ENCODE data around the gene CHRD.

The CHRD gene

DNA sequence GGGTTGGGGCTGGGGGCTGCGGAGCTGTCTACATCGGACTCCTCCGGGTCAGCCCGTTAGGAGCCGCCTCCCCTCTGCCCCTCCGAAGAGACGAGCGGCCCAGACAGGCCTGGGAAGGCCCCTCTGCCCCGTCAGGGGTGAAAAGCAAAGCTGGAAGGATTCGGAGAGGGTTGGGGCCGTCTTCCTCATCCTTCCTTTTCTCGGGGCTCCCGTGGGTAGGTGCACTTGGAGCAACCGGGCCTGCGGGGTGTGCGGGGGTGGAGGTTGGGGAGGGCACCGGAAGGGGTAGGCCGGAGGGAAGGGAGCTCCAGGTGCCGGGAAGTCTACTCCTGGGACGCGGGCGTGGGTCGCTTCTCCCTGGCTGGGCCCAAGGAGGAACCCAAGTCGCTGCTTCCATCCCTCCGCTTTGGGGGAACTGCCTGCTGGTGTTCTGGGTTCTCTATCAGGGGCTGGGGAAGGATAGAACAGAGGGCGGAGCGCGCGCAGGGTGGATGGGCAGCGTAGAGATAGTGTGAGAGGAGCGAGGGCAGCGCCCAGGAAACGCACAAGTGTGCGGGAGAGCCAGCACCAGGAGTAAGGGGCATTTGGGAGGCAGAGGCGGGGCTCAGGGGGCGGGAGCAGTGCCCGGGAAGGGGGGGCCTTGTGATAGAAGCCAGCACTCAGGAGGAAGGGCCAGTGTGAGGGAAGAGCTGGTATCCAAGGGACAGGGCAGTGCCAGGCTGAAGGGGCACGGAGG is 17.8 kb upstream of the CHRD start:
- DNase-seq = peak; percentile 25

DNA sequence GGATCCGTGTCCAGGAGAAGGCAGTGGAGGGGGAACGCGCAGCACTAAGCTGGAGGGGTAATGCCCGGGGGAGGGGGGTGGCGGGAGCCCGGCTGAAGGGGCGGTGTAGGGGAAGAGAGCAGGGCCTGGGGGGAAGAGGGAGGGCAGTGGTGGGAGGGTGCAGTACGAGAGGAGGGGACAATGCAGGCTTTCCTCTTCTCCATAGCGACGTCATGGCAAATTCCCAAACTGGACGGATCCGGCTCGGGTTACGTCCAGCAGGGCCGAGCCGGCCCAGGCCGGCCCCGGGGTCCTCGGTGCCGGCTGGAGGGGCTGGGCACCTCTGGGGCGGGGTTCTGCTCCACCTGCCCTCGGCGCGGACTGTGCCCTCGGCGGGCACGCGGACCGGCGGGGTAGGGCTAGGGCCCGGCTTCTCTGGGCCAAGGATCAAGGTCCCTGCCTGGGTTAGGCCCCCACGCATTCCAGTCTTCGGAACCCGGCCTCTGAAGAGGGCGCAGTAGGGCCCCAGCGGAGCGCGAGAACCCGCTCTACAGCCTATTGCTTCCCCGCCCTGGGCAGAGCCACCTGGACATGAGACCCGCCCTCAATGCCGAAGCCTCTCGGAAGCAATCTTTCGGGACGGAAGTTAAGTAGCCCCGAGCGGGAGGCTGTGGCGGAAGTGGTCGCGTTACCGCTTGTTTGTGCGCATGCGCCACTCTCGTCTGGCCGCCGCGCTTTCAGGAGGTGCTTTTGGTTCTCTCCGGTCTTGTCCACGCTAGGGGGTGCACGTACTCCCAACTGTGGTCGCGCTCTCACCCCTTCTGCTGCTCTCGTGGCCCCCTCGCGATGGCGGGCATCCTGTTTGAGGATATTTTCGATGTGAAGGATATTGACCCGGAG is 16.9 kb upstream of the CHRD start:
- DNase-seq = peak; percentile 87

DNA sequence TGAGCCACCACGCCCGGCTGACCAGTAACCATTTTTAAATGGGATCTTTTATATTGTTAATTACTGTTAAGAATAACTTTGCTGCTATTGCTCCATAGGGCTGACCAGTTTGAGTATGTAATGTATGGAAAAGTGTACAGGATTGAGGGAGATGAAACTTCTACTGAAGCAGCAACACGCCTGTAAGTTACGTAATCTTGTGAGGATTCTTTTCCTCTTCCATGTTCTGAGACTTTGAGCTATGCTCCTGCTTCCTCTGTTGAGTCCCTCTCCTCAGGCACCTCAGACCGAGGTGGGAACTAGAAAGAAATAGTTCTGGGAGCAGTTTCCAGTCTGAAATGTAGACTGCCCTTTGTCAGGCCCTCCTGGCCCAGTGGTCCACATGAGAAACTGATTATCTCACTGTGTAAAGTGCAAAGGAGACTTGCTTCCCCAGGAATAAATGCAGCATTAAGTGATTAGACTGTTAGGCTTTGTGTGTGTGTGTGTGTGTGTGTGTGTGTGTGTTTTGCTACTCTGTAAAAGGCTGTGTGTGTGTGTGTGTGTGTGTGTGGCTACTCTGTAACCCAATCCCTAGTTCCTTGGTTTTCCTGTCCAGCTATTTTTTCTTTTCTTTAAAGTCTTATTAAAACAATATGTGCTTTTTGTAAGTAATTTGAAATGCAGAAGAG is 13.1 kb upstream of the CHRD start:
- DNase-seq = no peak

DNA sequence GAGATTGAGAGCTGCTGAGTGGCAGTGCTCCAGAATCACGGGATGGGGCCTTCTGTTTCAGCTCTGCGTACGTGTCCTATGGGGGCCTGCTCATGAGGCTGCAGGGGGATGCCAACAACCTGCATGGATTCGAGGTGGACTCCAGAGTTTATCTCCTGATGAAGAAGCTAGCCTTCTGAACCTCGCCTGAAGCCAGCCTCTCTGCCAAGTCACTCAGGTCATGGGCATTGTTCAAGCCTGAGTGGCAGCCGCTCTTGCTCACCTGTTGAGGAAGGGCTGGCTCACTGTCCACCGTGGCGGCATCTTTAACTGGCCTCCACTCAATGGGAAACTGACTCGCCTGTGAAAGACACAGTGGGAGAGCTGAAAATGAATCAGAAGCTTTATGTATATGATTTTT is 11.7 kb upstream of the CHRD start:
- no peak for DNase-seq

DNA sequence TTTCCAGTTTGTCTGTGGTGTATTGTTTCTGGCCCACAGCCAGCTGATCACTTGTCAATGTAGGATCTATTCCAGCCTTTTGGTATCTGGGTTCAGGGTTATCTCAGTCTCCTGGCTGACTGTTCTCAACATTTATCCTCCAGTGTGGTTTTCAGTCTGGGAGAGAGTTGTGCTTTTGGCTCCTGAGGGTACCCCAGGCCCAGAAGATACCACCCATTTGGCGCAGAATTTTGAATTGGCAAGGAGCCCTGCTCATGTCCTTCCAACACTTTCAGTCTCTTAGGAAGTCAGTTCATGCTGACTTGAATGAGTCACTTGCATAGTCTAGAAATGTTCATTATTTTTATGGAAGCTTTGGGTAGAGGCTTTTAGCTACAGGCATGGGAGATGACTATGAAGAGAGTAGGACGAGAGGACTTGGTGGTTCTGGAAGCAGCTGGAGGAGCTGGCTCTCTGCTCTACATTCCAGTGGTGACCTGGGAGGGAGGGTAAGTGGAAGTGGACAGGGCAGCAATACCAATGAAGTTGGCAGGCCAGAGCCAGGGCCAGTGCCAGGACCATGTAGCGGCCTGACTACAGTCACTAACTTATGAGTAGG is 11.2 kb upstream of the CHRD start:
- no peak for DNase-seq

DNA sequence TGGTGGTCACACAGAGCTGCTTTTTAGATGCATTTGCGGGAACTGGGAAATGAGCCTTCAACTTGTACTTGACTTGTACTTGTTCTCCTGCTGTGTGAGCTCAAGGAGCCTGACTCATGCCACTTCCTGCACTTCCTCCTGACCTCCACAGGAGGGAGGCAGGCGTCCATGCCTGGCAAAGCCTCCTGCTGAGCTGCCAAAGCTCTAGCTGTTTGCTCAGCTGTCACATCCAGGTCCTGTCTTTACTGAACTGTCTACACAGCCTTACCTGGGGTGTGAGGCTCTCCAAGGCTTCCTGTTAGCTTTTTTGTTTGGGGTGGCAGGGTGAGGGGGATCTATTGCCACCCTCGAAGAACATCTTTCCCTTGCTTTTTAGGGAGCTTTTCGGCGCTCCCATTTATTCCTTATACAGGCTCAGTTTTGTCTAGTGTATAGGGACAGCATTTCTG is 8.3 kb upstream of the CHRD start:
- DNase-seq = peak; percentile 36

DNA sequence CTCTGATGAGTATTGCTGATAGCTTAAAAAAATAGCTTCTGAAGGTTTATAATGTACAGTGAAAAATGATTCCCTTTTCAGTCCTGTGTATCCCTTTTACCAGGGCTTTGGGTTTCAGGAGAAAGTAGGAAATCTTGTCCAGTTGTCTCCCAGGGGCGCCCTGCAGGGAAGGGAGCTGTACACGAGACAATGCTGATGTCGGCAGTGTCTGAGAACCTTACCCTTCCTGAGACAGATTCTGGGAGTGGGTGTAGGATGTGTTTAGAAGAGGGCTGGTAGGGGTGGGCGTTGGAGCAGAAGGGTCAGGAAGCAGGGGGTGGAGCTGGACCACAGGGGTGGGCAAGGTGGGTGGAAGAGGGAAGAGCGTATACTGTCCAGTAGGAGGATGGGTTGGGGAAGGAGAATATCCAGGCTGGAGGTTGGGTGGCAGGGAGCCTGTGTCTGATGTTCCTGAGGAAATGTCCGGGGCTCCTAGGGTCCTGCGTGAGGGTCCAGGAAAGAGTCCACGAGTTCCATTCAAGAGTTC is 7.5 kb upstream of the CHRD start:
- no peak for DNase-seq

DNA sequence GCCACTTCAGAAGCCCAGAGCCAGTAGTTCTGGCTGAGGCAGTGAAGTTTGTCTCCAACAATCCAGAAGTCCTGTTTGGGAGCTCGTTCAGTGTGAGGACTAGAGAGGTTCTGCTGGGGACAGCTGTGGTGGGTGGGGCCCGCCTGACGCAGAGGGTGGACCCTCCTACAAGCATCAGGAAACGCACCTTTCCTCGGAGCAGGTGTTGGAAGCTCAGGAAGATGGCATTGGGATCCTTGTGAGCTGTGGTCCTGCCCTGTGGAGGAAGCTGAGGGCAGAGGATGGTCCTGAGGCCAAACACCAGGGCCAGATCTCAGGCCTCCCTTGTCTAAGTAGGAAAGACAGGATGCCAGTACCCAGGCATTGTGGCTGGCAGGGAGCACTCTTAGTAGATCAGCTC is 6.9 kb upstream of the CHRD start:
- no peak for DNase-seq

DNA sequence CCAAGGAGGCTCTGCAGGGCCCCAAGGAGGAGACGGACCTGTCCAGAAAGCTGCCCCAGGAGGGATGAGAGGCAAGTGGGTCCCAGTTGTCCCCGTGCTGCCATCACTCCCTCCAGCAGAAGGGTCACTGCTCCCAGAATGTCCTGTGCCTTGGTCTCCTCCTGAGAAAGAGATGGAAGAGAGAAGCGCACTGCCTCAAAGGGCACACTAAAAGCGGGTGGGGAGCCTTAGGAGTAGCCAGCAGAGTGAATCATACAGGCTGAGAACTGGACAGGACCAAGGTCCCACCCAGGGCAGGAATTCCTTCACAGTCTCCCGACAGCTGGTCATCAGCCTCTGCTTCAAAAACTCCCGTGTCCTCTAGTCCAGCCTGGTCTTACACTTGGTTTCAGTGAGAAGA is 6.4 kb upstream of the CHRD start:
- no peak for DNase-seq

DNA sequence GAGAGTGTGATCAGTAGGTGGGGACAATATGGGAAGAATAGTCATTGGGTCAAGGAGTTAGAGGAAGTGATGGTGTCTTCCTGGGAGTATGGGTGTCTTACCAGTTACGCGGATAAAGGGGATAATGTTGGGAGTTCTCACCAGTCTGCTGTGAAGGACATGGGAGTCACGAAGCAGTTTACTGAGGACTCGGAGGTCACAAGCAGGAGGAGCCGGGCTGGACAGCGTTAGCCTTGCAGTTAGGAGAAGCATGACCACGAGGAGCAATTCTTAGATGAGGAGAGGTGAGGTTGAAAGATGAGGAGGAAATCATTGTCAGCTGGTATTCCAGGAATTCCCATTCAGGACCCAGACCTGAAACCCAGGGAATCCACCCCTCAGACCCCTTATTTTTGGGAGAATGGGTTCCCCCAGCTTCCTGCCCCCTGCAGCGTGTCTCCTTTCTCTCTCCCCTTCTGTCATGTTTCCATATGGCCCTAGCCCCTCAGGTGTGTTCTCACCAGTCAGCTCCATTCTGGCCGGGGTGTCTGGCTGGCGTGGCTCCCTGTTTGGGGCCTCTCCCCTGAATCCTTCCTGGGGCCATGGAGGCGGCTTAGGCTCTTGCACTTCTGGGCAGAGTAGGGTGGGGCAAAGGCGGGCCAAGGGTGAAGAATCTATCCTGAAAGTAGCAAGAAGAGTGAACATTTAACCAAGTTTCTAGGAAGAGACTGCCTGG is 4.0 kb upstream of the CHRD start:
- DNase-seq = no peak

DNA sequence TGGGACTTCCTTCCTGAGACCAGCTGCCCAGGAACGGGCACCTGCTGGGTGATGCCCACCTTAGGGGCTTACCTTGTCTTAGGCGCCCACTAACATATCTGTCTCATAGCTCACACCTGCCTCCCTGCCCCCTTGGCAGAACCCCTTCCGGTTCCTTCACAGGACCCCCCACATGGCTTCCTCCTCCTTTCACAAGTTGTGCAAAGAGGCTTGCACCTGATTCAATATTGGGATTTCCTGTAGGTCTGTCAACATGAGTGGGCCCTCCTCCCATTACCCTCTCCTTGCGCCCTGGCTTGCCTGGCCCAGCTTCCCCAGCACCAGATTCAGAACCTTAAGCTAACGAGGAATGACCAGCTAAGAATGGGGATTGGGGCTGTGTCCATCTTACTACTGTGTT is 2.5 kb upstream of the CHRD start:
- DNase-seq = no peak

DNA sequence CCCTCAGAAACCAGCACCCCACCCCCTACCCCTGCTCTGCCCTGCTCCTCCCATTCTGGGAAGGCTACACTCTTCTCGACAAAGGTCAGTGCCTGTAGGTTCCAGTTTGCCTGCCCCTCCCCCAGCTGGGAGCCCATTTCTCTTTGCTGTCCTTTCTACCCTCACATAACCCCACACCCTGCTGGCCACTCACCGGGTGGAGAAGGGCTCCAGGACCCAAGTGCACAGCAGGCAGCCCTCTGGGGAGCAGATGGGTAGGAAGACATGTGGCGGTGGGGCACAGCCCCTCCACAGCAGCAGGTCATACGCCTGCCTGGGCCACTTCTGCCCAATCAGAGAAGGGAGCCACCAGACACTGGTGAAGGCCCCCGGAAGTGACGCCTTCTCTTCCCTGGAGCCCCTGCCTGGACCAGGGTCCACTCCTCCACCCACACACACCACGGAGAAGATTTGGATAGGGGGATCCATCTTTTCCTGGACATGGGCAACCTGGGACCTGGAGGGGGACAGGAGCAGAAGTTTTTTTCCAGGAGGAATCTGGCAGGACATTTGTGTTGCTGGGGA is 1.9 kb upstream of the CHRD start, which contains the start of gene THPO:
Gene THPO, minus strand, starts transcription at position 326 of the 564 bp plus-strand sequence. CDS start 1,948 bp downstream, outside the sequence.
- DNase-seq = no peak

DNA sequence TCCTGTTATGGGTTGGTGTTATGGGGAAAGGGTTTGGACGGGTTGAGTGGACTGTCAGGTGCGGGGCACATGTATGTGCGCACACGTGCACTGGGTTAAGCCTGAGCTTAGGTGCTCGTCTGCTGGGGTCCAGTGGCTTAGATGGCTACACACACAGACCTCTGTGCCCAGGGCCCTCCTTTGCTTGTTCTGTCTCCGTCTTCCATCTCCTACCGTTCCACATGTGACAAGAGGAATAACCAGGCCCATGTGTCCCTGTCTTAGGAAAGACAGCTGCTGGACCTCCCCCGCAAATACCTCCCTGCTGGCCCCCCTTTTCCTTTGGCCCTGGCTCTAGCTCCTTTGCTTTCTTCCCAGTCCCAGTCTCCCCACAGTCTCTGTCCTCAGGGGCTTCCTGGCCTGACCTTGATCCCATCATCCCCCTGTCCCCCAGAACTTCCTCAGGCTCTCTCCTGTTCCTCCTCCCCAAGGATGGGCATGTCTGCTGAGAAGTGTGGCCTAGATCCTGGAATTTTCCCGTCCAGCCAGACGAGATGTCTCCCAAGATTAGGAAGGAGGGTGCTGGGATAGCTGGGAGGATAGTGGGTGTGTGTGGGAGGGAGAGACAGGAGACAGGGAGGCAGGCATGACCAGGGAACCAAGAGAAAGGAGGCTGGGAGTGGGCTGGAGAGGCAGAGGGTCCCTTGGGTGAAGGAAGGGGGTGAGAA is 1.1 kb upstream of the CHRD start:
- DNase-seq = no peak

DNA sequence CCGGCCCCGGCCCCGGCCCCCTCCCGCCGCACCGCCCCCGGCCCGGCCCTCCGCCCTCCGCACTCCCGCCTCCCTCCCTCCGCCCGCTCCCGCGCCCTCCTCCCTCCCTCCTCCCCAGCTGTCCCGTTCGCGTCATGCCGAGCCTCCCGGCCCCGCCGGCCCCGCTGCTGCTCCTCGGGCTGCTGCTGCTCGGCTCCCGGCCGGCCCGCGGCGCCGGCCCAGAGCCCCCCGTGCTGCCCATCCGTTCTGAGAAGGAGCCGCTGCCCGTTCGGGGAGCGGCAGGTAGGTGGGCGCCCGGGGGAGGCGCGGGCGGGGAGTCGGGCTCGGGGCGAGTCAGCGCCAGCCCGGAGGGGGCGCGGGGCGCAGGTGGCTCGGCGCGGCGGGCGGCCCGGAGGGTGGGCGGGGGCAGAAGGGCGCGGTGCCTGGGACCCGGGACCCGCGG is 352 bp downstream of the CHRD start:
- peak; percentile 15 for DNase-seq

DNA sequence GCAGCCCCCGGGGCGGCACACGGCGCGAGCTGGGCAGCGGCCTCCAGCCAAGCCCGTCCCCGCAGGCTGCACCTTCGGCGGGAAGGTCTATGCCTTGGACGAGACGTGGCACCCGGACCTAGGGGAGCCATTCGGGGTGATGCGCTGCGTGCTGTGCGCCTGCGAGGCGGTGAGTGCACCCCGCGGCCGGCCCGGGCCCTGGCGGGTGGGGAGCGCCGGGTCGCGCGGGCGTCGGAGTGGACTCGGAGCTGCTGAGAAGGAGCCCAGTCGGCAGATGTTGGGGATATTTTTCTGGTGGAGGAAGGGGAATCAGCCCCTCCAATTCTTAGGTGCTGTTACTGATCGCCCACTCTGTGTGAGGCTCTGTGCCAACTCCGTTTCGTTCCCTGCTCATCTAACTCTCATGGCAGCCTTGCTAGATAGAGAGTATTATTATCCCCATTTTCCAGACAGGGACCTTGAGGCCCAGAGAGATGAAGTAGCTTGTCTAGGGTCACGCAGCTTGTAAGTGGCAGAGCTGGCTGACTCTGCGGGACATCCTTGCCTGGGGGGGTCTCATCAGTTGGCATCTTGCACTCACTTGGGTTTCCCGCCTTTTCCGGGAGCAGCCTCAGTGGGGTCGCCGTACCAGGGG is 890 bp downstream of the CHRD start:
- DNase-seq = no peak

DNA sequence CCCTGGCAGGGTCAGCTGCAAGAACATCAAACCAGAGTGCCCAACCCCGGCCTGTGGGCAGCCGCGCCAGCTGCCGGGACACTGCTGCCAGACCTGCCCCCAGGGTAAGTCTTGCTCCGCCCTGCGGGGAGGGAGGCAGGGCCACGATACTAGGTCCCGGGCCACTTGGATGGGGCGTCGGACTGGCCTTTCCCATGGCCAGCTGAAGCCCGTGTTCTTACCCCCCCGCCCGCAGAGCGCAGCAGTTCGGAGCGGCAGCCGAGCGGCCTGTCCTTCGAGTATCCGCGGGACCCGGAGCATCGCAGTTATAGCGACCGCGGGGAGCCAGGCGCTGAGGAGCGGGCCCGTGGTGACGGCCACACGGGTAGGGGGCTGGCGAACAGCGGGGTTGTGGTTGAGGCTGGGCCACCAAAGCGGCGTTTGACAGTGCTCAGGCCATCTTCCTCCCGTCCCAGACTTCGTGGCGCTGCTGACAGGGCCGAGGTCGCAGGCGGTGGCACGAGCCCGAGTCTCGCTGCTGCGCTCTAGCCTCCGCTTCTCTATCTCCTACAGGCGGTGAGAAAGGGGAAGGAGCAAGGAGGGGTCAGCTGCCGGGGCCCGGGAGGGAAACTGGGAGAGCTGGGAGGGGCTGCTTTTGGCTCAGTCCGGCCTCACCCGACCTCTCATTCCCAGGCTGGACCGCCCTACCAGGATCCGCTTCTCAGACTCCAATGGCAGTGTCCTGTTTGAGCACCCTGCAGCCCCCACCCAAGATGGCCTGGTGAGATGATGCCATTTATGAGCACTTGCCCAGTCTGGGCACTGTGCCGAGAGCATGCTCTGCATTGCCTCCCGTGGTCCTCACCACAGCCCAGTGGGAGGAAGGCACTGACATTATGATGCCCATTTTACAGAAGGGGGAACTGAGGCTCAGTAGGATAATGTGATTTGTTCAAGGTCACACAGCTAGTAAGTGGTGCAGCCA is 1.7 kb downstream of the CHRD start:
- DNase-seq = no peak

DNA sequence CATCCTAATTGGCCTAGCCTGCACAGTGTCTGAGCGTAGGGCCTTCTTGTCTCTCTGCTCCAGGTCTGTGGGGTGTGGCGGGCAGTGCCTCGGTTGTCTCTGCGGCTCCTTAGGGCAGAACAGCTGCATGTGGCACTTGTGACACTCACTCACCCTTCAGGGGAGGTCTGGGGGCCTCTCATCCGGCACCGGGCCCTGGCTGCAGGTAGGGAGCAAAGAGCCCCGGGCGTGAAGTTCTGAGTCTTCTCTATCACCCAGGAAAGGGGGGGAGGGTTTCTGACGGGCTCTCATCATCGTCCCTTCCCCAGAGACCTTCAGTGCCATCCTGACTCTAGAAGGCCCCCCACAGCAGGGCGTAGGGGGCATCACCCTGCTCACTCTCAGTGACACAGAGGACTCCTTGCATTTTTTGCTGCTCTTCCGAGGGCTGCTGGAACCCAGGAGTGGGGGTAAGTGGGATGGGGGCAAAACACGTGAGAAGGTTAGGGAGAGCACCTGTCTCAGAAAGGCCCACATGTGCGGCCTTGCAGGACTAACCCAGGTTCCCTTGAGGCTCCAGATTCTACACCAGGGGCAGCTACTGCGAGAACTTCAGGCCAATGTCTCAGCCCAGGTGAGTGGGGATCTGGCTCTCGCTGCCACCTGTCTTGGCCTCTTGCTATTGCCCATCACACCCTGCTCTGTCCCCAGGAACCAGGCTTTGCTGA is 2.6 kb downstream of the CHRD start:
- DNase-seq = no peak

DNA sequence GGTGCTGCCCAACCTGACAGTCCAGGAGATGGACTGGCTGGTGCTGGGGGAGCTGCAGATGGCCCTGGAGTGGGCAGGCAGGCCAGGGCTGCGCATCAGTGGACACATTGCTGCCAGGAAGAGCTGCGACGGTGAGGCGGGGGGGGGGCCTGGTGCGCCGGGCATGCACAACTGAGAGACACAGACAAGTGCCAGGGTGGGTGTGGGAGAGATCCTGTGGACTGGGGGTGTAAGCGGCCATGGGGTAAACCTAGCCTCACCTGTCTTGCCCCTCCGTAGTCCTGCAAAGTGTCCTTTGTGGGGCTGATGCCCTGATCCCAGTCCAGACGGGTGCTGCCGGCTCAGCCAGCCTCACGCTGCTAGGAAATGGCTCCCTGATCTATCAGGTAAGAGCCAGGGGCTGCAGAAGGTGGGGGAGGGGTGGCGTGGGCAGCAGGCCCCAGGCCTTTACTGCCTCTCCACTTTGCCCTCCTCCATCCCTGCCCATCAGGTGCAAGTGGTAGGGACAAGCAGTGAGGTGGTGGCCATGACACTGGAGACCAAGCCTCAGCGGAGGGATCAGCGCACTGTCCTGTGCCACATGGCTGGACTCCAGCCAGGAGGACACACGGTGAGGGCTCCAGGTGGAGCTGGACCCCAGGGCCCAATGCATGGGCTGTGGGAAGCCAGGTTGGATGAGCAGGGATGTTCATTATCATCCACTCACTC is 3.3 kb downstream of the CHRD start:
- DNase-seq = no peak

Measured in T-helper 9 cell (primary cell).